ENCODE results near the gene PLPP1.

PLPP1 gene

GRCh38 chr5:55427157-55427556 is 107.6 kb downstream of the PLPP1 start:
- Histone ChIP-seq H3K9ac (ENCODE audit: low read depth, low read length) (no peak overlapping the region), H3K9me3 (ENCODE audit: insufficient read depth, low read depth, low read length) (peaks cover 19% of the 10 kb centered on the region), H3K27ac (ENCODE audit: low read depth, low read length) (no peak overlapping the region), H3K36me3 (ENCODE audit: insufficient read depth, low read length) (peaks cover 97% of the 10 kb centered on the region), H3K4me1 (ENCODE audit: insufficient read depth, low read length) (no peaks in the 10 kb centered on the region), H3K4me3 (ENCODE audit: low read length) (no peak overlapping the region), H3K27me3 (ENCODE audit: insufficient read depth, low read length) (no peaks in the 10 kb centered on the region)
- 94% methylated on average over 1 of the region's 1 CpG for WGBS

- Histone ChIP-seq H3K27me3 (ENCODE audit: insufficient read depth, low read length) (no peaks in the 10 kb centered on the region), H3K27ac (ENCODE audit: low read depth, low read length) (no peak overlapping the region; the same call in 1 of the 2 replicates), H3K36me3 (ENCODE audit: insufficient read depth, low read length) (peaks cover 97% of the 10 kb centered on the region), H3K4me3 (ENCODE audit: low read length) (no peak overlapping the region), H3K4me1 (ENCODE audit: insufficient read depth, low read length) (no peaks in the 10 kb centered on the region), H3K9ac (ENCODE audit: low read depth, low read length) (no peak overlapping the region), H3K9me3 (ENCODE audit: insufficient read depth, low read depth, low read length) (peaks cover 14% of the 10 kb centered on the region)
- over 99% methylated on average over 4 of the region's 4 CpGs for WGBS
Measured at GRCh38 chr5:55426455-55426854, 108.3 kb downstream of the PLPP1 start.

- 97% methylated on average over 4 of the region's 4 CpGs for WGBS
- Histone ChIP-seq H3K9ac (ENCODE audit: low read depth, low read length) (no peak overlapping the region), H3K4me3 (ENCODE audit: low read length) (no peak overlapping the region), H3K36me3 (ENCODE audit: insufficient read depth, low read length) (peaks cover 80% of the 10 kb centered on the region), H3K27ac (ENCODE audit: low read depth, low read length) (no peak overlapping the region), H3K9me3 (ENCODE audit: insufficient read depth, low read depth, low read length) (no peaks in the 10 kb centered on the region), H3K4me1 (ENCODE audit: insufficient read depth, low read length) (peaks cover 11% of the 10 kb centered on the region; the same call in 1 of the 2 replicates), H3K27me3 (ENCODE audit: insufficient read depth, low read length) (no peaks in the 10 kb centered on the region)
Measured at GRCh38 chr5:55421074-55421529, 113.7 kb downstream of the PLPP1 start.

GRCh38 chr5:55418994-55419968 is 115.5 kb downstream of the PLPP1 start:
- Histone ChIP-seq H3K4me3 (ENCODE audit: low read length) (no peak overlapping the region), H3K27me3 (ENCODE audit: insufficient read depth, low read length) (no peaks in the 10 kb centered on the region), H3K36me3 (ENCODE audit: insufficient read depth, low read length) (peaks cover 78% of the 10 kb centered on the region), H3K9me3 (ENCODE audit: insufficient read depth, low read depth, low read length) (no peaks in the 10 kb centered on the region), H3K4me1 (ENCODE audit: insufficient read depth, low read length) (peaks cover 11% of the 10 kb centered on the region; the same call in 1 of the 2 replicates), H3K27ac (ENCODE audit: low read depth, low read length) (no peak overlapping the region; the same call in 1 of the 2 replicates), H3K9ac (ENCODE audit: low read depth, low read length) (no peak overlapping the region)

- H3K27me3 ChIP-seq (ENCODE audit: insufficient read depth, low read length), result no peaks in the 10 kb centered on the region
- no peak overlapping the region for H3K9ac ChIP-seq (ENCODE audit: low read depth, low read length)
- no peak overlapping the region for H3K4me3 ChIP-seq (ENCODE audit: low read length)
- peaks cover 11% of the 10 kb centered on the region; the same call in 1 of the 2 replicates for H3K4me1 ChIP-seq (ENCODE audit: insufficient read depth, low read length)
- H3K36me3 ChIP-seq (ENCODE audit: insufficient read depth, low read length), result peaks cover 67% of the 10 kb centered on the region
- no peaks in the 10 kb centered on the region for H3K9me3 ChIP-seq (ENCODE audit: insufficient read depth, low read depth, low read length)
- H3K27ac ChIP-seq (ENCODE audit: low read depth, low read length), result no peak overlapping the region
Measured at GRCh38 chr5:55416306-55416705, 118.5 kb downstream of the PLPP1 start.

GRCh38 chr5:55415071-55415470 is 119.7 kb downstream of the PLPP1 start:
- Histone ChIP-seq H3K36me3 (ENCODE audit: insufficient read depth, low read length) (peaks cover 71% of the 10 kb centered on the region), H3K9ac (ENCODE audit: low read depth, low read length) (no peak overlapping the region), H3K27ac (ENCODE audit: low read depth, low read length) (no peak overlapping the region), H3K27me3 (ENCODE audit: insufficient read depth, low read length) (no peaks in the 10 kb centered on the region), H3K4me3 (ENCODE audit: low read length) (no peak overlapping the region), H3K4me1 (ENCODE audit: insufficient read depth, low read length) (peaks cover 11% of the 10 kb centered on the region; the same call in 1 of the 2 replicates), H3K9me3 (ENCODE audit: insufficient read depth, low read depth, low read length) (no peaks in the 10 kb centered on the region)

GRCh38 chr5:55413644-55414043 is 121.1 kb downstream of the PLPP1 start:
- 89% methylated on average over 1 of the region's 2 CpGs for WGBS
- Histone ChIP-seq H3K36me3 (ENCODE audit: insufficient read depth, low read length) (peaks cover 77% of the 10 kb centered on the region), H3K4me3 (ENCODE audit: low read length) (no peak overlapping the region), H3K27ac (ENCODE audit: low read depth, low read length) (no peak overlapping the region), H3K9ac (ENCODE audit: low read depth, low read length) (no peak overlapping the region), H3K4me1 (ENCODE audit: insufficient read depth, low read length) (no peaks in the 10 kb centered on the region), H3K27me3 (ENCODE audit: insufficient read depth, low read length) (no peaks in the 10 kb centered on the region), H3K9me3 (ENCODE audit: insufficient read depth, low read depth, low read length) (no peaks in the 10 kb centered on the region)

- H3K27ac ChIP-seq (ENCODE audit: low read depth, low read length), result no peak overlapping the region
- H3K9ac ChIP-seq (ENCODE audit: low read depth, low read length), result no peak overlapping the region
- H3K36me3 ChIP-seq (ENCODE audit: insufficient read depth, low read length), result peaks cover 81% of the 10 kb centered on the region
- H3K9me3 ChIP-seq (ENCODE audit: insufficient read depth, low read depth, low read length), result no peaks in the 10 kb centered on the region
- H3K4me3 ChIP-seq (ENCODE audit: low read length), result no peak overlapping the region
- H3K27me3 ChIP-seq (ENCODE audit: insufficient read depth, low read length), result no peaks in the 10 kb centered on the region
- WGBS, result 86% methylated on average over 1 of the region's 1 CpG
- no peaks in the 10 kb centered on the region for H3K4me1 ChIP-seq (ENCODE audit: insufficient read depth, low read length)
Measured at GRCh38 chr5:55411876-55412275, 122.9 kb downstream of the PLPP1 start.

- H3K4me3 ChIP-seq (ENCODE audit: low read length), result no peak overlapping the region
- H3K36me3 ChIP-seq (ENCODE audit: insufficient read depth, low read length), result peaks cover 81% of the 10 kb centered on the region
- H3K27me3 ChIP-seq (ENCODE audit: insufficient read depth, low read length), result no peaks in the 10 kb centered on the region
- no peak overlapping the region for H3K9ac ChIP-seq (ENCODE audit: low read depth, low read length)
- 98% methylated on average over 3 of the region's 3 CpGs for WGBS
- H3K4me1 ChIP-seq (ENCODE audit: insufficient read depth, low read length), result no peaks in the 10 kb centered on the region
- no peak overlapping the region for H3K27ac ChIP-seq (ENCODE audit: low read depth, low read length)
- H3K9me3 ChIP-seq (ENCODE audit: insufficient read depth, low read depth, low read length), result no peaks in the 10 kb centered on the region
Measured at GRCh38 chr5:55410845-55411244, 123.9 kb downstream of the PLPP1 start.

- H3K27ac ChIP-seq (ENCODE audit: low read depth, low read length), result no peak overlapping the region
- no peak overlapping the region for H3K9ac ChIP-seq (ENCODE audit: low read depth, low read length)
- no peaks in the 10 kb centered on the region for H3K4me1 ChIP-seq (ENCODE audit: insufficient read depth, low read length)
- H3K9me3 ChIP-seq (ENCODE audit: insufficient read depth, low read depth, low read length), result no peaks in the 10 kb centered on the region
- no peaks in the 10 kb centered on the region for H3K27me3 ChIP-seq (ENCODE audit: insufficient read depth, low read length)
- H3K36me3 ChIP-seq (ENCODE audit: insufficient read depth, low read length), result peaks cover 77% of the 10 kb centered on the region
- H3K4me3 ChIP-seq (ENCODE audit: low read length), result no peak overlapping the region
- 100% methylated on average over 1 of the region's 1 CpG for whole genome bisulfite sequencing
Measured at GRCh38 chr5:55409775-55410174, 125.0 kb downstream of the PLPP1 start.

GRCh38 chr5:55407984-55408383 is 126.8 kb downstream of the PLPP1 start:
- Histone ChIP-seq H3K9ac (ENCODE audit: low read depth, low read length) (no peak overlapping the region), H3K27ac (ENCODE audit: low read depth, low read length) (no peak overlapping the region), H3K4me3 (ENCODE audit: low read length) (no peak overlapping the region), H3K4me1 (ENCODE audit: insufficient read depth, low read length) (no peaks in the 10 kb centered on the region), H3K36me3 (ENCODE audit: insufficient read depth, low read length) (peaks cover 85% of the 10 kb centered on the region), H3K9me3 (ENCODE audit: insufficient read depth, low read depth, low read length) (no peaks in the 10 kb centered on the region), H3K27me3 (ENCODE audit: insufficient read depth, low read length) (no peaks in the 10 kb centered on the region)
- 95% methylated on average over 3 of the region's 3 CpGs for WGBS

Measured in HUES64 (cell line).